SK-N-SH treated with all-trans-retinoic acid at 6 μM for 48 hours (cell line): ENCODE measurements around the gene CHRNA4.

Experiments used
- BACH2 ChIP-seq: fragments of 250-450 bp; sonication (Bioruptor Pico); IDR thresholded peaks from 2 replicates; pipeline ENCODE4 v1.9.0; 2021; ENCODE audit warnings: mild to moderate bottlenecking, borderline replicate concordance
- GLIS3 ChIP-seq: fragments of 250-450 bp; sonication (Bioruptor Pico); IDR thresholded peaks from 2 replicates; pipeline ENCODE4 v1.5.0; 2020; ENCODE audit warnings: mild to moderate bottlenecking, moderate library complexity
- SNAI2 ChIP-seq: fragments of 250-450 bp; sonication (Bioruptor Pico); IDR thresholded peaks from 2 replicates; pipeline ENCODE4 v1.5.0; 2020; ENCODE audit warnings: mild to moderate bottlenecking, moderate library complexity
- ZNF70 ChIP-seq: fragments of 450-650 bp; formaldehyde crosslinking; IDR thresholded peaks from 2 replicates; pipeline ENCODE4 v1.5.0; 2020; ENCODE audit warnings: mild to moderate bottlenecking, moderate library complexity
- ZNF8 ChIP-seq: fragments of 450-650 bp; formaldehyde crosslinking; IDR thresholded peaks from 2 replicates; pipeline ENCODE4 v1.5.0; 2020; ENCODE audit warnings: mild to moderate bottlenecking, moderate library complexity

- TF ChIP-seq BACH2 (no peak), ZNF70 (CRISPR knock-in tag) (no peak), GLIS3 (no peak), SNAI2 (CRISPR knock-in tag) (no peak), ZNF8 (no peak)
These were observed 43.4 kb downstream of the CHRNA4 start for GRCh38 chr20:63317601-63318291.
